GM21723 (cell line): ENCODE results near the gene COX19.
"Not testable (repeated sequence)": the region's sequence is repeated elsewhere in the genome, so short reads cannot be mapped to it uniquely, and the experiment has no call there.

ENCODE experiments used
- ATAC-seq: cut with Tn5 transposase; IDR thresholded peaks from one replicate; pipeline ENCODE4 v1.9.1; 2021; ENCODE audit warnings: mild to moderate bottlenecking, moderate library complexity; ENCODE audit not compliant: unreplicated experiment

Gene COX19

DNA sequence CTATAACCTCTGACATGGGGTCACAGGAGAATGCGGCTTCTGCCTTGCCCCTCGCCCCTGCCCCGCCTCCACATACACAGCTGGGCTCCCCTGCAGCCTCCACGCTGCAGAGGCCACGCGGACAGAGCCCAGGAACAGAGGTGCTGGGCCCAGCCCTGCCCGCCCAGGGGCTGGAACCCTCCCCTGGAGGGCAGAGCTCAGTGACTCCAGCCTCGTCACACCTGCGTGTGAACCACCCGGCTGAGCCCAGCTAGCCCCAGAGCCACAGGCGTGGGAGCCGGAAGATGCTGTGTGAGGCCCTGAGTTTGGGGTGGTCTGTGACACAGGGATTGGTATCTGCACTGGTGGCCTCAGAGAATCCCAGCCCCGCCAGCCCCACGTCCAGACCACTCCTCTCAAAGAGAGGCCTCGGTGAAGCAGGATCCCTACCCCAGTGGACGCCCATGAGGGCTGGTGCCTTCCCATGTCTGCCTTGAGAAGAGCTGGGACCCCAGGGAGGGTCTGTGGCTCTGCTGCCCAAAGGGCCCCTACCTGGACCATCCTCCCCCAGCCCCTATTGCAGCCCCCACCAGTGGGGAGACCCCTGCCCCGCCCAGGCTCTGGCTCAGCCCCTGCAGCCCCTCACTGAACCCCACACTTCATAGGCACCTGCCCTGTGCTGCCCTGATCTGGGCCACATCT, 12.8 kb downstream of the COX19 start:
- no peak for ATAC-seq

DNA sequence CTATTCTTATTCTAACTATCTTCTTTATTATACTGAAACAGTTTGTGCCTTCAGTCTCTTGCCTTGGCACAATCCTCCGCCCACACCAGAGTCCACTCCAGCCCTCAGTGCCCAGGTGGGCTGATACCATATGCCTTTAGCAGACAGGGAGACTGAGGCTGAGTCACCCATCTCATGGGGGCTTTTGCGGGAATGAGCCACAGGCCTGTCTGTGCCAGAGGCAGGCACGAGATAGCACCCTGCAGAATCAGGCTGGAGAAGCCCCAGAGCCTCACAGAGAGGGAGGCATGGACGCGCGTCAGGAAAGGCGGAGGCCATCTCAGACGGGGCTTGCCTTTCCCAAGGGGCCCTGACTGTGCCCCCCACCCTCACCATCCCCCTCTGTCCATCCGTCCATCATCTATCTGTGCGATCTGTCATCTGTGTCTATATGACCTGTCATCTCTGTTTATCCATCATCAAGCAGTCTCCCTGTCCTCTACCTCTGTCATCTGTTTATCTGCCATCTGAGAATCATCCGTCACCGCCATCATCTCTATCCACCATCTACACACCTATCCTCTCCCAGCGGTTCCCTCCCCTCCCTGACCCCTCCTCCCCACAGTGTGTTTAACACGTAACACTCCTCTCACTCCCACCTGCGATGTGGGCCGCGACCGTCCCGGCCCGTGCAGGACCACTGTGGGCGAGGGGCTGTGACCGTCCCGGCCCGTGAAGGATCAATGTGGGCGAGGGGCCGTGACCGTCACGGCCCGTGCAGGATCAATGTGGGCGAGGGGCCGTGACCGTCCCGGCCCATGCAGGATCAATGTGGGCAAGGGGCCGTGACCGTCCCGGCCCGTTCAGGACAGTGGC, 13.6 kb downstream of the COX19 start:
- ATAC-seq = no peak

DNA sequence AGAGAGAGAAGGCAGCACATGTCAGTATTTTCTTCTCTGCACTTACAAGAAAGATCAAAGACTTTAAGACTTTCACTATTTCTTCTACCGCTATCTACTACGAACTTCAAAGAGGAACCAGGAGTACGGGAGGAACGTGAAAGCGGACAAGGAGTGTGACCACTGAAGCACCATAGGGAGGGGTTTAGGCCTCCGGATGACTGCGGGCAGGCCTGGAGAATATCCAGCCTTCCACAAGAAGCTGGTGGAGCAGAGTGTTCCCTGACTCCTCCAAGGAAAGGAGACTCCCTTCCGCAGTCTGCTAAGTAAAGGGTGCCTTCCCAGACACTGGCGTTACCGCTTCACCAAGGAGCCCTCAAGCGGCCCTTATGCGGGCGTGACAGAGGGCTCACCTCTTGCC, 14.4 kb downstream of the COX19 start:
- not testable (repeated sequence) for ATAC-seq

DNA sequence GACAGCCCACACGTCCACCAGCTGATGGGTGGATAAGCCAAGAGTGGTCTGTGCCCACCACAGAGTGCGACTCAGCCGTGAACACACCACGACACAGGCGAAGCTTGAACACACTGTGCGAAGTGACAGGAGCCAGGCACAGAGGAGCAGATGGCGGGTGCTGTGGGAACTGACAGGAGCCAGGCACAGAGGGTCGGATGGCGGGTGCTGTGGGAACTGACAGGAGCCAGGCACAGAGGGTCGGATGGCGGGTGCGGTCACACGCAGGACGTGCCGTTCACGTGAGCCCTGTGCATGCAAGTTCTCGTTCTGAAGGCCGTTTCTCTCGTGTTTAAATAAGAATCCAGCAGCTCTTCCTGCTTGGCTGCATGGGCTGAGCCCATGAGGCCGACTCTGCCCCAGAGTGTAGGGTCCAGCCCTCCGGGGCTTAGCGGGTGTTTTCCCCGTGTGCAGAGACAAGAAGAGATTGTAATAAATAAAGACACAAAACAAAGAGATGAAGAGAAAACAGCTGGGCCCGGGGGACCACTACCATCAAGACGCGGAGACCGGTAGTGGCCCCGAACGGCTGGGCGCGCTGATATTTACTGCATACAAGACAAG, 15.0 kb downstream of the COX19 start:
- no peak for ATAC-seq

DNA sequence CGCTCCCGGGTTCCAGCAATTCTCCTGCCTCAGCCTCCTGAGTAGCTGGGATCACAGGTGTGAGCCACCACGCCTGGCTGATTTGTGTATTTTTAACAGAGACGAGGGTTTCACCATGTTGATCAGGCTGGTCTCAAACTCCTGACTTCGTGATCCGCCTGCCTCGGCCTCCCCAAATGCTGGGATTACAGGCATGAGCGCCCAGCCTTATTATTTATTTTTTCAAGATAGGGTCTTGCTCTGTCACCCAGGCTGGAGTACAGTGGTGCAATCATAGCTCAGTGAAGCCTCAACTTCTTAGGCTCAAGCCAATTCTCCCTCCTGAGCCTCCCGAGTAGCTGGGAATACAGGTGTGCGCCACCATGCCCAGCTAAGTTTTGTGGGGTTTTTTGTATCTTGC, 15.6 kb downstream of the COX19 start:
- ATAC-seq = not testable (repeated sequence)

DNA sequence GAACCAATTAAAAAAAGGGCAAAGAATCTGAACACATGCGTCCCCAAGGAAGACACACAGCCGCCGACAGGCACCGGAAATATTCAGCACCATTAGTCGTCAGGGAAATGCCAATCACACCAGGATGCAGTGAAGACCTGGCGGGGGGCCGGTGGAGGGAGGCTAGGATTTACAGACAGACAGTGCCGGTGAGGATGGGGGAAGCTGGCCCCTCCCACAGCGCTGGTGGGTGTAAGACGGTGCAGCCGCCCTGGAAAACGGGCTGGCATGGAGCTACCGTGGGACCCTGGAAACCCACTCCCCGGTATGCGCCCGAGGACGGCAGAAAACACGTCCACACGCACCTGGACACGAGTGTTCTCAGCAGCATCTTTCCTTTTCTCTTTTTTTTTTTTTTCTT, 16.1 kb downstream of the COX19 start:
- ATAC-seq = no peak

DNA sequence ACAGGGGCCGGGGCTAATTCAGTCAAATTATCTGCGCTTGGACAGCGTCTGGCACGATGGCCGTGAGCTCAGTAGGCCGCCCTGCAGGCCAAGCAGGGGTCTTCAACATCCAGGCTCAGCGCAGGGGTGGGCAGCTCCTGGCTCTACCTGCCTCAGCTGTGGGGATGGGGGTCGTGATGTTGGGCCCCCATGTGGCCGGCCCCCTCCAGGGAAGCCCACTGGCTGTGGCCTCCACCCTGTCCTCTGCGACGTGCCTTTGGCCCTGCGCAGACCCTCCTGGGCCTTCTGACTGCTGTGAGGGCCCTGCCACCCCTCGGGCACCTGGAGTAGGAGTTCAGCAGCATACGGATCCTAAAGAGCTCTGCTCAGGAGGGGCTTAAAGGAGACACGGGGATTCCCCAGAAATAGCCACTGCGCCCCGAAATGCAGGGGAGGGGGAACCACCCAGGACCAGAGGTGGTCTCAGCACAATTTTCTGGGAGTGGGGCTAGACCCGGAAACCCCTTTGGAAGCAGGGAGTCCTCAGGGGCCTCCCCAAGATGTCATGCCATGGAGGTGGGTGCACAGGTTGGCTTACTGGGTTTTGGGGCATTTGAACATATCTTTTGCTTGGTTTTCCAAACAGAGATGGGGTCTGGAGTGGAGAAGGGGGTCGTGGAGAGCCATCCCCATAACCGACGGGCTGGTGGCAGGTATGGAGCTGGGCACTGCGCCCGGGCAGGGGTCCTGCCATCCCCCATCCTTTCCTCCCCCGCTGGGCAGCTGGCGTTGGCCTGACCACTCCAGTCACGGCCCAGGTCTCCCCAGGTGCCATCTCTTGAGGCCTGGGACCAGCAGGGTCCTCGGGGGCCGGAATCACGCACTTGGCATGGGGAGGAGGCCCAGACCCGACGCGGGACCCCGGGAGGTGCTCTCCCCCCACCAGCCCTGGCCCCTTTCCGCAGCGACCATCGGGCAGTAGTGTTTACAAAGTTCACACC, 16.8 kb downstream of the COX19 start:
- no peak for ATAC-seq

DNA sequence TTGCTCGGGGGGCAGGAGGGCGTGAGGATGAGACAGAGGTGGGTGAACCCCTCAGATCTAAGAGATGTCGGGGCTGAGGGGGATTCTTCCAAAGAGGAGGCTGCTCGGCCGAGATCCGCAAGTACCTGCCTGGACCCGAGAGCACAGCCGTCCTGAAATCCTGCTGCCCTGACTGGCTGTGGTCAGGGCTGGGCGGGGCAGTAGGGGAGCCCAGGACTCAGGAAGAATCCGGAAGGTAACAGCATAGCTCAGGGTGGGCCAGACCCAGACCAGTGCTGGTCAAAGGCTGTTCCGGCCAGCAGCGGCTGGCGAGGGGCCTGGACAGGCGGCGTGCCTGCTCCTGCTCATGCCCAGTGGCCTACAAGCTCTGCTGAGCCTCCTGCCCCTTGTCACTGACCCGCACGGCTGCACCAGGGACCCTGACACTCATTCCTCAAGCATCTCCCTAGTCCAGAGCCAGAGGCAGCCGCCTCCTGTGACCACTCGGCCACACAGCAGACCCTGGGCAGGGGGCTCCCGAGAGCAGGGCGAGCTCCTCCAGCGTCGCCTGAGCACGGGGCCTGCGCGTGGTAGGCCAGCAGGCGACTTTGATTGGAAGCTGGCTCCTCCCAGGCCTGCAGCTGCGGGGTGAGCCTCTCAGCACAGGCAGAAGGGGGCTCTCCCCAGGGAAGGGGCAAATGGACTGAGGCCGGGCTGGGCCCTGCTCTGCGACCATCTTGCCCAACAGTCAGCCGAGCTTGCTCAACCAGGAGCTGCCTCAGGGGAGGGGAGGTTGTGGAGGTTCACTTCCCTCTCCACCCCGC, 17.7 kb downstream of the COX19 start:
- no peak for ATAC-seq

DNA sequence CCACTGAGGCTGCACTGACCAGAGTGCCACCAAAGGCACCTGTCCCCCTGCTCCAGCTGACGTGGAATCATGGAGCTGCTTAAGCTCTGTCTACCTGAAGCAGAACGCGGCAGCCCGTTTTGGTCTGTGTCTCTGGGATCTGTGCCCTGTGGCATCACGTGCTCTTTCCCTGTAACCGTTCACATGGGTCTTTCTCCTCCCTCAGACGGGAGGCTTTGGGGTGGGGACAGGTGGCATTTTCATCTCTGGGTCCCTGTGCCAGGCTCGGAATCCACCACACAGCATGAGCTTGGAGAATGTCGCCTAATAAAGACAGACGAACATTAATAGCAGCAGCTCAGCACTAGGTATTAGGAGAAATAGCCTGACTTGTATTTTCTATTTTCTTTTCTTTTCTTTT, 19.3 kb downstream of the COX19 start:
- no peak for ATAC-seq

DNA sequence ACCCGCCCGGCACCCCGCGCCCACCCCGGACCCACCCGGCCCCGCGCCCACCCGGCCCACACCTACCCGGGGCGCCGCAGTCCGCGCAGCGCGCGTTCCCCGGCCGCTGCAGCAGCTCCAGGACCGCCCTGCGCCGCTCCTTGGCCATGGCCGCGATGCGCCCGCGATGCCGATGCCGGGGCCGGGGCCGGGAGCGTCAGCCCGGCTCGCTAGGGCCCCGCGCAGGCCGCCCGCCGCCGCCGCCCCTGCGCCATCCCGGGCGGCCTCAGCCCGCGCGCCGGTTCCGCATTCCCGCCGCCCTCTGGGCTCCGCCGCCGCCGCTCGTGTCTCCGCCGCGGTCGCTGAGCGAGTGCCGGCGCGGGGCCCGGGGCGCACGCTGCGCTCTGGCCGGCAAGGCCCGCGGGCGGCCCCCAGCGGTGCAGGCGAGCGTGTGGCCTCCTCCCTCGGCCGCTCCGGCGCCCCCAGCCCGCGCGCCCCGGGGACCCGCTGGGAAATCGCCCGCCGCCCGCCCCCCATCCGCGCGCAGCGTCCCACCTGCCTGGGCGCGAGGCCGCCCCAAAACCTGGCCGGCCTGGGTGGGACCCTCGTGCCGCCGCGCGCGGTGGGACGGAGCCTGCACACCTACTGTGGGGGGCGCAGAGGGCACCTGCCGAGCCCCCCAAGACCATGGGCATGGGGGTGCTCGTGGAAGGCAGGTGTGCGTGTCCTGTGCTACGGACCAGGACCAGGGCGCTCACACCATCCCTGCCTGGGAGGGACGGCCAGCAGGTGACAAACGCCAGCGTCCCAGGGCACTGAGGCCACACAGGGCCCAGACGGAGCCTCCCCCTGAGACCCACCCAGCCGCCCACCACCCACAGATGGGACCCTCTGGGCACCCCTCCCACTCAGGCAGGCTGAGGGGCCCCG, 20.8 kb downstream of the COX19 start, which contains the start of gene ADAP1:
TSS of gene ADAP1 (minus strand) at position 351 of the 909 bp plus-strand sequence. CDS start at position 148, 203 bp downstream.
- peak; percentile 47 for ATAC-seq

DNA sequence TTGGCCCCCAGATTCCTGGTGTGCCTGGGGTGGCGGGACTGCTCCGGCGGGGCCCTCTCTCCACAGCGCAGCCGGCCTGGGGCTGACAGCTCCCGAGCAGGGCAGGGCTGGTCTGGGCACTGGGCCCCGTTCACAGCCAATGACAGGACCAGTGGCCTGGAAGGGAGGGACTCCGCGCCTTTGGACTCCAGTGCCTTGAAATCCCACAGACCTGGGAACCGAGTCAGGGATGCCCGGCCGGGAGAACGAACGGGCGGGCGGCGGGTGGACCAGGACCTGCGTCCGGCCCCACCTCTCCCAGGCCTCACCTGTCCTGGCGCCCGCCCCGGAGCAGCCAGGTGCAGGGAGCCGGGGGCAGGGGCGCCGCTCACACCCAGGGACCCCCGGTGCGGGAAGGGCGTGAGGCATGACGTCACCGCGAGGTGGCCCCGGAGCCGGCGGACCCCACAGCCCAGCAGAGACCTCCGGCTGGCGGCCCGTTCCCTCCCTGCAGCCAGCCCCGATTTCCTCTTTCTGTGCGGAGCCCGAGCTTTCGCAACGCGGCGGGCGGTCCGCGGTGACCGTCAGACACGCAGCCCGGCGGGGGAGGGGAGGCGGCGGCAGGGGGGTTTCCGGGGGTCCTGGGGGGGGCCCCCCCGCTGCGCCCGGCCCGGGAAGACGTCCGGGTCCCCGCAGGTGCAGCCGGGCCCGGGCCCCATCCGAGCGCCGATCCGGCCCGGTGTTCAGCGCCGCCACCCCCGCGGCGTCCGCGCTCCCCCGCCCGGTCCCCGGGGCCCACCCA, 21.6 kb downstream of the COX19 start:
- peak; percentile 23 for ATAC-seq

DNA sequence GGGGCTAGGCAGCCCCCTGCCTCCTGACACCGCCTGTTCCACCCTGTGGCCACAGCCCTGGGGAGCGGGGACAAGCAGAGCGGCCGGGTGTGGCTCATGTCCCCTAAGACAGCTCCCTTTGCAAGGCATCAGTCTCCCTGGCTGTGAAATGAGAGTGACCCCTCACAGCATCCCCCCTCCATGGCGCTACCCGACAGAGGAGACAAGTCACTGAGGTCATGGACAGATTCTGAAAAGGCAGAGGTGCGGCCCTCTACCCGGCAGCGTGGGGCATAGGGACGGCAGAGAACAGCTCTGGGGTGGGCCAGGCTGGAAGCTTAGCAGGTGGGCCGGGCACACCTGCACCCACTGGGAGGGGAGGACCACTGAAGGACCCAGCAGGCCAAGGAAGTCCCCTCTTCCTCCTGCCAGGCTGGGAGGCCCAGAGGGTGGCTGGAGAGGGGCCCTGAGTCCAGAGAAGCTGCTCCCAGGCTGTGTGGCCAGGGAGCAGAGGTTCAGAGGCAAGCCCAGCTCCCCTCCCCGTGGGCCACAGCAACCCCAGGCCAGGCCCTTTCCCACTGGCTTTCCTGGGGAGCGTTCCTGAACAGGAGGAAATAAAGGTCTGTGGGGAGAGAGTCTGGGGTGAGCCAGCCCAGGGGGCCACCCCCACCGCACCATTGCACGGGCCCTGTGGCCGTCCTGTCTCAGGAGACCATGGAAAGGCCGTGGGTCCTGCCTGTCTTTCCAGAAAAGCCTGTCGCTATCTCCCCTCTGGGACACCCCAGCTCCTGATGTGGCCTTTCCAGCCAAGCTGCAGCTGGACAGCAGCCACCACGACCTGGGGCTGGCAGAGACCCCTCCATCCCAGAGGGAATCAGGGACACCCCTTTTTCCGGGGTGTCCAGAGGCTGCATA, 22.6 kb downstream of the COX19 start:
- ATAC-seq = no peak

DNA sequence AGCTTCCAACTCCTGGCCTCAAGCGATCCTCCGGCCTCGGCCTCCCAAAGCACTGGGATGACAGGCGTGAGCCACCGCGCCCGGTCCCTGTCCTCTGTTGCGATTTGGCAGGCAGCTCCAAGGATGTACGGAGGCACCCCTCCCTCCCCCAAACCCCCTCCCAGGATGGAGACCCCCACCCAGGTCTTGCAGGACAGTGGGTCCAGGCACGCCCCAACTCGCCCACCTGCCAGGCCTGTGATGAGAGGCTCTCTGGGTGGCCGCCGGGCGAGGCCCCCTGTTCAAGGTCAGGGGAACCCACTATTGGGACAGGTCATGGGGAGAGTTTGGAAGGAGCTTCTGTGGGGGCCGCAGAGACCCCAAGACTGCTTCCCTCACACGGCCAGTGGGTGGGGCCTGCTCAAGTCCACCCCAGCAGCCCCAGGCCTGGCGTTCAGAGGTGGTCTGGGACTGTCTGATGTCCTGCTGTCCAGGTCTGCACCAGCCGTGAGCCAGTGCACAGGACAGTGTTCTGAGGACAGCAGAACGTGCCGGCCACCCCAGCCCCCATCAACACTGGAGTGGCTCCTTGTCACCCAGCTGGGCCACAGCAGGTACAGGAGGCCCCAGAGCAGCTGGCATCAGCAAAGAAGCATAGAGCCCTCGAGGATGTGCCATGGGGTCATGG, 23.3 kb downstream of the COX19 start:
- no peak for ATAC-seq

DNA sequence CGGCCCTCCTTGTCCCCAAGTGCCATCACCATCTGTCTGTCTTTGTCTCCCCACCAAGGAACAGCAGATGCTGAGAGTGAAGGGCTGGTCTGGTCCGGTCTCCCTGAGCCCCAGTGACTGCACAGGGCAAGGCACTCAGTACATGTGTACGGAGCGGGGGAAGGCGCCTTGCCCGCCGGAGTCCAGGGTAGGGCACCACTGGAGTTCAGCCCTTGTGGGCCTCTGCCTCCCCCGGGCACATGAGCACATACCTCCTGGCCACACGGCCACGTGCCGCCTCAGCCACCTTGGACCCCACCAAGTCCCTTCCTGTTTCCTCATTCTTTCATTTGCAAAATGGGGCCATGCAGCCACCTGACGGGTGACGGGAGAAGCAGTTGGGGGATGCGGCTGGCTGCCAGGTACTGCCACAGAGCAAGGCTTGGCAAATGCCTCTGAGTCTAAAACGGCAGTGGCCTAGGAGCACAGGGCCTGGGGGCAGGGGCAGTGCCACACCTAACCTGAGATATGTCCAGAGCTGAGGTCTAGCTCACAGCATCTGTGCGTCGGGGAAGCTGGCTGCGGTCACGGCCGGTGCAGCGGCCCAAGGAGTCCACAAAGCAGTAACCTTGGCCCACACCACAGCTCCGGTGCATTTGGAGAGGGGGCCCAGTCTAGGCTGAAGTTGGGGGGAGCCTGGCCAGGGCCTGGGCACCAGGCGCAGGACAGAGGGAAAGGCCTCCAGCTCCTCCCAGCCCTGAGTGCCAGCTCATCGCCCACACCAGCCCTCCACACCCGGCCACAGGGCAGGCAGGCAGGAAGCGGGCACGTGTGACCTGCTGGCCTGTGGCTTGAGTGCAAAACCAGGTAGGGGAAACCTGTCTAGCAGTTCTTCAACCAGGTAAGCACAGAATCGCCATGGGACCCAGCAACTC, 26.1 kb downstream of the COX19 start:
- ATAC-seq = no peak

DNA sequence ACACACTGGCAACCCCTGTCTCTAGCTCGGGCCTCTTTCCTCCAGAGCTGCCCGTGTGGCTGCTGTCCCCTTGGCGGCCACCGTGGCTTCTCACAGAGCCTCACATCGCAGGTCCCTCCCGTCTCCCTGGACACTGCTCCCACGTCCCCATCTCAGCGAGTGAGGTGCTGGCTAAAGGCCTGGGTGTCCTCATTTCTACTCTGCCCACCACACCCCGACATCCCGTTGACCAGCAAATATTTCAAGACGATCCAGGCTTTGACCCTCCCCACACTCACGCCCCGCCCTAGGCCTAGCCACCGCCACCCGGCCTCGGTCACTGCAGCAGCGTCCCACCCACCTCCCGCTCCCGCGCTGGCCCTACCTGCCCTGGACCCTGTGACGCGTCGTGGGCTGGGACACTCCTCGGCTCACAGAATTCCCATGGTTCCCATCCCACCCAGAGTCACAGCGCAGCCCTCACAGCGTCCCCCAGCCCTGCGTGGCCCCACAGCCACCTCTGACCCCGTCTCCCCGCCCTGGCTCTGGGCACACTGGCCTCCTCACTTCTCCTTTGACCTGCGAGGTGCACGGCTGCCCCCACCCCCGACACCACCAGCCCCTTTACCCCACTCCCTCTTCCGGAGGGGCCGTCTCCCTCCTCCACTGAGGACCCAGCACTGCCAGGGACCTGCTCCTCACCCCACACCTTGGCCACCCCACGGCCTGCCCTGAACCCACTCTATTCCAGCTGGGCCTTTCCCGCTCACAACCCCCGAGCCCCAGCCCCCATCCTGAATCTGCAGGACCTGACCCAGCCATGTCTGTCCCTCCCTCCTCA, 27.7 kb downstream of the COX19 start:
- no peak for ATAC-seq
